D341Med (cell line): Measurements from ENCODE around the gene CFAP251.
"Not testable (repeated sequence)": the region's sequence is repeated elsewhere in the genome, so short reads cannot be mapped to it uniquely, and the experiment has no call there.

Experiments used
- DNase-seq: peaks from one replicate; pipeline ENCODE4 v3.0.0; 2012; ENCODE audit warnings: low spot score

Gene CFAP251

DNA sequence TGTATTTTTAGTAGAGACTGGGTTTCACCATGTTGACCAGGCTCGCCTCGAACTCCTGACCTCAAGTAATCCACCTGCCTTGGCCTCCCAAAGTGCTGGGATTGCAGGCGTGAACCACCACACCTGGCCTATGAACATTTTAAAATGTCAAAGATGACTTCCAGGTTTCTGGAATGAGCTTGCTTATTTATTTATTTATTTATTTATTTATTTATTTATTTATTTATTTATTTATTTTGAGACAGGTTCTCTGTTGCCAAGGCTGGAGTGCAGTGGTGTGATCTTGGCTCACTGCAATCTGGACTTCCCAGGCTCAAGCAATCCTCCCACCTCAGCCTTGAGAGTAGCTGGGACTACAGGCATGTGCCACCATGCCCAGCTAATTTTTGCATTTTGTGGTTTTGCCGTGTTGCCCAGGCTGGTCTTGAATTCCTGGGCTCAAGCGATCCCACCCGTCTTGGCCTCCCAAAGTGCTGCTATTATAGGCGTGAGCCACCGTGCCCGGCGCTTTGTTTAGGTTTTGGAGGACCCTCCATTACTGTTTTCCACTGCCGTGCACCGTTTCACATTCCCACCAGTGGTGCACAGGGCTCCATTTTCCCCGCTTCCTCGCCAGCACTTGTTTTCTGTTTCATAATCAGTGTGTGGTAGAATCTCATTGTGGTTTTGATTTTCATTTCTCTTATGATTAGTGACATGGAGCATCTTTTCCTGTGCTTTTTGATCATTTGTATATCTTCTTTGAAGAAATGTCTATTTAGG is 6.4 kb upstream of the CFAP251 start:
- DNase-seq = no peak

GRCh38 chr12:121915841-121916321 is 2.5 kb upstream of the CFAP251 start:
- peak; percentile 4 for DNase-seq

- DNase-seq = no peak
Measured at GRCh38 chr12:121916719-121917118, 1.7 kb upstream of the CFAP251 start.

- no peak for DNase-seq
Measured at GRCh38 chr12:121918679-121919038, 267 bp downstream of the CFAP251 start.

- DNase-seq = no peak
Measured at GRCh38 chr12:121921066-121921465, 2.7 kb downstream of the CFAP251 start.

- DNase-seq = peak; percentile 10
Measured at GRCh38 chr12:121925358-121925695, 6.9 kb downstream of the CFAP251 start.

DNA sequence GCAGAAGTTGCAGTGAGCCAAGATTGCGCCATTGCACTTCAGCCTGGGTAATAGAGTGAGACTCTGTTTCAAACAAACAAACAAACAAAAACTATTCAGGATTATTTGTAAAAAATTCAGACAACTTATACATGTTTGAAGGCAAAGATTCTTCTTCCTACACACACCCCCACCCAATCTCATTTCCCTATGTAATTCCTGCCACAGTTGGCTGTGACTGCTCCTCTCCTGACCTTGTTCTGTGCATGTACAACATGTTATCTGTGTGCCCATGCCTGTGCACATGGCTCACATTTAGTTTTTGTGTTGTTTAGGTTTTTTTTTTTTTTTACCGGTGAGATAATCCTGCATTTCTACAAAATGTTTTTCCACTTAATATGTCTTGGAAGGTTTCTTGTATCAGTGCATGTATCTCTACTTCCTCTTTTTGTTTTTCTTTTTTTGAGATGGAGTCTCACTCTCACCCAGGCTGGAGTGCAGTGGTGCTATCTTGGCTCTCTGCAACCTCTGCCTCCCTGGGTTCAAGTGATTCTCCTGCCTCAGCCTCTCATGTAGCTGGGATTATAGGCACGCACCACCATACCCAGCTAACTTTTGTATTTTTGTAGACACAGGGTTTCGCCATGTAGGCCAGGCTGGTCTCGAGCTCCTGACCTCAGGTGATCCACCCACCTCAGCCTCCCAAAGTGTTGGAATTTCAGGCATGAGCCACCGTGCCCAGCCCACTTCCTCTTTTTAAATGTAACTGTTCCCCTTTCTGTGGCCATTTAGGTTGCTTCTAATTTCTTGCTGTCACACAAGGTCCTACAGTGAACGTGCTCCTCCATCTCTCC is 8.7 kb downstream of the CFAP251 start:
- DNase-seq = no peak

DNA sequence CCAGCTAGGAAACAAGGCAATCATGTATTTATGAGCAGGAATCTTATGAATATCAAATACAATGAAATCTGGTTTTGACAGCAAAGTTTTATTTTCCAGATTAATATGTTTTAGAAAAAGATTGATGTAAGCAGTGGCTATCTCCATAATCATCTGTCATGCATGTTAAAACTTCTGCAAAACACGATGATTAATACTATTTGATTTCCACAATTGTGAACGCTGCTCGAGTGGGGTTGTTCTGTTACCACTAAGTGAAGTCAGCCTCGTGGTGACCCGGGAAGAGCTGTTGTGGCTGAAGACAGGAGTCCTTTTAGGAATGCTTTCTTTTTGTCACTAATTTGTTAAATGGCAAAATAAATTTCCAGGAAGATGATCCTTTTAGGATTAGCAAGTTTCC is 9.4 kb downstream of the CFAP251 start:
- no peak for DNase-seq

- DNase-seq = not testable (repeated sequence)
Measured at GRCh38 chr12:121929545-121929944, 11.2 kb downstream of the CFAP251 start.

- DNase-seq = no peak
Measured at GRCh38 chr12:121930862-121931261, 12.5 kb downstream of the CFAP251 start.

GRCh38 chr12:121932176-121932536 is 13.8 kb downstream of the CFAP251 start:
- DNase-seq = no peak

DNA sequence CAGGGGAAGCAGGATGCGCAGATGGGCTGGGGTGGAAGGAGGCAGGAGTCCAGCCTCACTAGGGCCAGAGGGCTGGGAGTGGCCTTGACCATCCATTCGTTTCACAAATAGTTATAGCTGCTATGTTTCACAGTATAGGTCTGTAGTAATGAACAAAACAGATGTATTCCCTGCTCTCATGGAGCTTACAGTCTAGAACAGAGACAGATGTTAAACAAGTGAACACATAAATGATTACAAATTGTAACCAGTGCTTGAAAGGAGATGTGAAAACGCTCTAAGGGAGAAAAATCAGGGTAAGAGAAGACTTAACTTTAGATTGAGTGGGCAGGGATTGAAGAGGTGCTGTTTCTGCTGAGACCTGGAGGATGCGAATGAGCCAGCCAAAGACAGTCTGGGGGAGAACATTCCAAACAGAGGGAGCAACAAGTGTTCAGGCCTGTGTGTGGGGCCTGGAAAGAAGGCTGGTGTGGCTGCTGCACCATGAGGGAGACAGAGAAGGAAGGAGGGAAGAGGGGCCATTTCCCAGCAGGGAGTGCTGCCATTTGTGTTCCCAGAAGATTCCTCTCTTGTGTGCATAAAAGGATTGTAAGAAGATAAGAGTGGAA is 14.6 kb downstream of the CFAP251 start:
- no peak for DNase-seq

- DNase-seq = no peak
Measured at GRCh38 chr12:121933522-121934308, 15.3 kb downstream of the CFAP251 start.

DNA sequence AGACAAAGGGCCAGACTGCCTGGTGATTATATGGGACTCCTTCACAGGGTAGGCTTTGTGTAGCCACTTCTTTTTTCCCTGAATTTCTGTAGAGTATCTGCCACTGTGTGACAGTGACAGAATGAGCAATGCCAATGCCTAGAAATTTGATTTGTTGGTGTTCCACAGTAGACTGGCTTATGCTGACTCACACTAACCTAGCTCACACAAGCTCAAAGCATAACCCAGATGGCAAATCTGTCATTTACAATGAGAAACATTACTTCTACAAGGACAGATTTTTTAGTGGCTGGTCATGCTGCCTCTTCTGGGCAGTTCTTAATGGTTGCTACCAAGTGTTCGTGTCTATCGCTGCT is 15.9 kb downstream of the CFAP251 start:
- no peak for DNase-seq

- no peak for DNase-seq
Measured at GRCh38 chr12:121937654-121938053, 19.3 kb downstream of the CFAP251 start.

GRCh38 chr12:121939186-121939585 is 20.8 kb downstream of the CFAP251 start:
- DNase-seq = no peak

DNA sequence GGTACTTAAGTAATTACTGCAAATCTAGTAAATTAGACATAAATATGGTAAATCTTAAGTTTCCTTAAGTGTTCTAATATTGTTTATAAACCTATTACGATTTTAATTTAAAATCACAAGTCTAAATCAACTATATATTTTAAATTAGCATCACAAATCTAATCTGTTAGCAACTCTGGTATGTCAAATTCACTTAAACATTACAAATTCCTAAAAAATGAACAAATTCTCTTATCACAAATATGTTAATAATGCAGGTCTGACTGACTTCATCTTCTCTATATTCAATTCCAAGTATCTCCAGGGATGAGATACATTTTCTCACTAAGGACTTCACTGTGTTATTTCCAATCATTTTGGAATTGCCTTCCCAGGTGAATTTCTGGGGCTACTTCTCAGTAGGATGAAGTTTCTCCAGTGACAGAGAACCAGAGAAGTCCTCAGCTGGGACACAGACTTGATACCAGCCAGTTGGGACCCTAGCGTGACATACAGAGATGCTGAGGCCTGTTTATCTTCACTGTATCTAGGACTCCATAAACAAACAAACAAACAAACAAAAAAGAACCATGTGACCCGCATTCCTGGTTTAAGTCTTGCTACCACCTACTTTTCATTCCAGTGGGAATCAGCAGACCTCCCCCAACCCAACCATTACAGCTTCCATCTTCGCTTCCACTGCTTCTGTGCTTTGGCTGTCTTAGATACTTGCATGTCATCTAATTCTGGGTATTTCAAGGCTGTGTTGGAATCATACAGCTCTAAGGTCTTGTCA is 21.8 kb downstream of the CFAP251 start:
- DNase-seq = no peak

GRCh38 chr12:121942145-121942718 is 23.8 kb downstream of the CFAP251 start:
- DNase-seq = no peak

DNA sequence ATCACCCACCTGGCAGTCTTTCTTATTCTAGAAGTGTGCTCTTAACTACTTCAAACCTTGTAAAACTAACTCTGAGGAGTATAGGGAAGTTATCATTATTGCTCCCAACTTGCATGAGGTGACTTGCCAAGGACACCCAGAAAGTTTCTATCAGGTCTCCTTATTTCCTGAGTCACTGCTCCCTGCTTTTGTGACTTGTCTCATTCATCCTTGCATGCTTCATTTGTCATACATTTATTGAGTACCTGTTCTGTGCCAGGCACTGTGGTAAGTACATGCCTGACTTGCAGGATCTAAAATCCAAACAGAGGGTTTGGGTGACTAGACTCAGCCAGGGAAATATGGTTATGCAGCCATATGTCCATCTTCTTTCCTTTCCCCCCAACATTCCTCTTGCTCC is 25.5 kb downstream of the CFAP251 start:
- DNase-seq = no peak

DNA sequence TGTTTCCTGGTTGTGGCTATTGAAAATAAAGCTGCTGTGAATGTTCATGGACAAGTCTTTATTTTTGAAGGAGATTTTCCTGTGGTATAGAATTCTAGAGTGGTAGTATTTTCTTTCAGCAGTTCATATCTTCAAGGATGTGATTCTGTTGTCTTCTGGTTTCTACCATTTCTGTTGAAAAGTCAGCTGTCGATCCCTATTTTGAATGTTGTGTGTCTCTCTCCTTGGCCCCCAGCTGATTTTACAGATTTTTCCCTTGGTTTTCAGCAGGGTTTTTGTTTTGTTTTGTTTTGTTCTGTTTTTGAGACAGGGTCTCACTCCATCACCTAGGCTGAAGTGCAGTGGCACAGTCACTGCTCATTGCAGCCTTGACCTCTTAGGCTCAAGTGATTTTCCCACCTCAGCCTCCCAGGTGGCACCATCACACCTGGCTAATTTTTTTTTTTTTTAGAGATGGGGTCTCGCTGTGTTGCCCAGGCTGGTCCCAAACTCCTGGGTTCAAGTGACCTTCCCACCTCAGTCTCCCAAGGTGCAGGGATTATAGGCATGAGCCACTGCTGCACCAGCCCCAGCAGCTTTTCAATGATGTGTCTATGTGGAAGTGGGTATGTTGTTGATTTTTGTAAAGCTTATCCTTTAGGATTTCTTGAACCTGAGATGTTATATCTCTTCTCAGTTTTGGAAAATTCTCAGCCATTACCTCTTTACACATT is 28.1 kb downstream of the CFAP251 start:
- DNase-seq = no peak

- DNase-seq = no peak
Measured at GRCh38 chr12:121947981-121948380, 29.6 kb downstream of the CFAP251 start.
